H9 (cell line): ENCODE measurements around the gene C11orf65. TPM values are rescaled to one million over a fixed set of nuclear protein-coding genes. Genes with fewer than 3 reads are reported as not detected.

Source experiments
- DNase-seq: peaks from one replicate; pipeline ENCODE4 v3.0.0-alpha.2; 2017
- H2AFZ ChIP-seq: one replicate; pipeline ENCODE4 v1.6.1; 2013; ENCODE audit warnings: mild to moderate bottlenecking, low read length, control low read depth, moderate library complexity
- H2AK5ac ChIP-seq: 2 replicates; pipeline ENCODE4 v1.6.1; 2013; ENCODE audit warnings: low read length, control low read depth, mixed read lengths; ENCODE audit not compliant: insufficient read length
- H2BK120ac ChIP-seq: one replicate; pipeline ENCODE4 v1.6.1; 2013; ENCODE audit warnings: low read depth, mild to moderate bottlenecking, low read length, control low read depth, inconsistent platforms; ENCODE audit not compliant: poor library complexity, severe bottlenecking
- H2BK12ac ChIP-seq: 2 replicates; pipeline ENCODE4 v1.6.1; 2013; ENCODE audit warnings: low read length, control low read depth, mixed read lengths, low read depth; ENCODE audit not compliant: insufficient read length
- H2BK15ac ChIP-seq: 2 replicates; pipeline ENCODE4 v1.6.1; 2013; ENCODE audit warnings: low read depth, low read length, control low read depth
- H2BK20ac ChIP-seq: one replicate; pipeline ENCODE4 v1.6.1; 2013; ENCODE audit warnings: low read depth, mild to moderate bottlenecking, low read length, control low read depth, inconsistent platforms; ENCODE audit not compliant: poor library complexity, severe bottlenecking
- H2BK5ac ChIP-seq: 2 replicates; pipeline ENCODE4 v1.6.1; 2013; ENCODE audit warnings: low read length, control low read depth, mixed read lengths; ENCODE audit not compliant: insufficient read length
- H3K14ac ChIP-seq: 2 replicates; pipeline ENCODE4 v1.6.1; 2013; ENCODE audit warnings: low read length, control low read depth; ENCODE audit not compliant: insufficient read depth
- H3K18ac ChIP-seq: 2 replicates; pipeline ENCODE4 v1.6.1; 2013; ENCODE audit warnings: low read depth, mild to moderate bottlenecking, mixed read lengths, low read length, control low read depth; ENCODE audit not compliant: insufficient read length
- H3K23ac ChIP-seq: 2 replicates; pipeline ENCODE4 v1.6.1; 2013; ENCODE audit warnings: low read length, control low read depth, mixed read lengths, low read depth; ENCODE audit not compliant: insufficient read length
- H3K23me2 ChIP-seq: 2 replicates; pipeline ENCODE4 v1.6.1; 2013; ENCODE audit warnings: low read depth, mild to moderate bottlenecking, mixed read lengths, low read length, control low read depth; ENCODE audit not compliant: insufficient read length, poor library complexity, severe bottlenecking
- H3K27ac ChIP-seq: 2 replicates; pipeline ENCODE4 v1.5.1; 2013; ENCODE audit warnings: low read length, control low read depth, mixed read lengths, low read depth; ENCODE audit not compliant: insufficient read length
- H3K27me3 ChIP-seq: 2 replicates; pipeline ENCODE4 v1.6.1; 2013; ENCODE audit warnings: low read length, control low read depth, inconsistent platforms; ENCODE audit not compliant: insufficient read depth
- H3K4ac ChIP-seq: 2 replicates; pipeline ENCODE4 v1.6.1; 2013; ENCODE audit warnings: low read depth, mild to moderate bottlenecking, control low read depth, inconsistent platforms, low read length, moderate library complexity
- H3K4me1 ChIP-seq: 2 replicates; pipeline ENCODE4 v1.6.1; 2013; ENCODE audit warnings: low read length, control low read depth, inconsistent platforms; ENCODE audit not compliant: insufficient read depth
- H3K4me2 ChIP-seq: 2 replicates; pipeline ENCODE4 v1.6.1; 2013; ENCODE audit warnings: low read length, control low read depth, mixed read lengths; ENCODE audit not compliant: insufficient read length, insufficient read depth
- H3K56ac ChIP-seq: 2 replicates; pipeline ENCODE4 v1.6.1; 2013; ENCODE audit warnings: low read depth, mild to moderate bottlenecking, mixed read lengths, low read length, control low read depth; ENCODE audit not compliant: insufficient read length
- H3K79me1 ChIP-seq: 2 replicates; pipeline ENCODE4 v1.6.1; 2013; ENCODE audit warnings: low read depth, mild to moderate bottlenecking, moderate library complexity, low read length, control low read depth, inconsistent platforms; ENCODE audit not compliant: insufficient read depth, poor library complexity, severe bottlenecking
- H3K79me2 ChIP-seq: 2 replicates; pipeline ENCODE4 v1.6.1; 2013; ENCODE audit warnings: low read length, control low read depth, inconsistent platforms; ENCODE audit not compliant: insufficient read depth
- H3K9ac ChIP-seq: 2 replicates; pipeline ENCODE4 v1.6.1; 2013; ENCODE audit warnings: low read length, control low read depth, mixed read lengths; ENCODE audit not compliant: insufficient read length; ENCODE audit errors: extremely low read depth
- H3K9me3 ChIP-seq: one replicate; pipeline ENCODE4 v1.6.1; 2013; ENCODE audit warnings: low read depth, low read length, inconsistent platforms; ENCODE audit not compliant: control insufficient read depth
- H3T11ph ChIP-seq: one replicate; pipeline ENCODE4 v1.6.1; 2013; ENCODE audit warnings: mild to moderate bottlenecking, low read length, control low read depth, inconsistent platforms
- H4K20me1 ChIP-seq: one replicate; pipeline ENCODE4 v1.6.1; 2013; ENCODE audit not compliant: control insufficient read depth, insufficient read length, insufficient read depth
- H4K5ac ChIP-seq: 2 replicates; pipeline ENCODE4 v1.6.1; 2013; ENCODE audit warnings: low read depth, mild to moderate bottlenecking, mixed read lengths, low read length, control low read depth; ENCODE audit not compliant: insufficient read length
- H4K8ac ChIP-seq: replicated peaks from 2 replicates; pipeline ENCODE4 v1.6.1; 2013; ENCODE audit warnings: low read length, control low read depth, mixed read lengths, low read depth; ENCODE audit not compliant: insufficient read length
- H4K91ac ChIP-seq: 2 replicates; pipeline ENCODE4 v1.6.1; 2013; ENCODE audit warnings: low read depth, mild to moderate bottlenecking, moderate library complexity, mixed read lengths, low read length, control low read depth; ENCODE audit not compliant: insufficient read length
- H3K27ac Mint-ChIP-seq, 3 experiments: 2 replicates in 2 of 3; 3 replicates in 1 of 3; pipeline ENCODE4 v1.8.0; 2020 to 2021; ENCODE audit warnings: mixed read lengths in 3 of 3, mild to moderate bottlenecking in 1 of 3, moderate library complexity in 1 of 3
- H3K27me3 Mint-ChIP-seq: 2 replicates; pipeline ENCODE4 v1.8.0; 2021; ENCODE audit warnings: low read depth, mild to moderate bottlenecking, moderate library complexity, mixed read lengths
- H3K36me3 Mint-ChIP-seq, 3 experiments: 2 replicates in 2 of 3; 3 replicates in 1 of 3; pipeline ENCODE4 v1.8.0; 2020 to 2021; ENCODE audit warnings: low read depth in 3 of 3, mixed read lengths in 3 of 3; ENCODE audit not compliant: insufficient read depth in 1 of 3
- H3K4me1 Mint-ChIP-seq, 2 experiments: 2 replicates each; pipeline ENCODE4 v1.8.0; 2020; ENCODE audit warnings: mixed read lengths in 2 of 2
- H3K4me3 Mint-ChIP-seq, 2 experiments: 2 replicates in 1 of 2; 3 replicates in 1 of 2; pipeline ENCODE4 v1.8.0; 2020 to 2021; ENCODE audit warnings: mild to moderate bottlenecking in 2 of 2, mixed read lengths in 2 of 2, moderate library complexity in 1 of 2
- H3K9me3 Mint-ChIP-seq, 2 experiments: 2 replicates in 1 of 2; 3 replicates in 1 of 2; pipeline ENCODE4 v1.8.0; 2020; ENCODE audit warnings: mild to moderate bottlenecking in 2 of 2, mixed read lengths in 2 of 2, moderate library complexity in 1 of 2
- WGBS: extraction: QIAGEN DNeasy Blood & Tissue Kit; methylation state at CpG from one replicate; pipeline ENCODE4 v1.1.7; 2013; ENCODE audit warnings: missing lambda C conversion rate, low lambda C conversion rate, mixed read lengths; ENCODE audit not compliant: insufficient read length; ENCODE audit errors: extremely low coverage; 5-methylcytosine and 5-hydroxymethylcytosine counted together
- total RNA-seq: library from RNA; stranded (reverse); gene quantifications from 2 replicates; pipeline ENCODE4 v1.2.1, GENCODE V29; 2021
- TF ChIP-seq, protein P1 (sequence below): fragments of 200-600 bp; sonication (generic); conservative IDR thresholded peaks from 3 replicates; pipeline ENCODE4 v1.8.0; 2021; ENCODE audit warnings: antibody characterized with exemption, mild to moderate bottlenecking

The C11orf65 gene
- total RNA-seq, 1 experiment from 2014 or later: 0.55 TPM

DNA sequence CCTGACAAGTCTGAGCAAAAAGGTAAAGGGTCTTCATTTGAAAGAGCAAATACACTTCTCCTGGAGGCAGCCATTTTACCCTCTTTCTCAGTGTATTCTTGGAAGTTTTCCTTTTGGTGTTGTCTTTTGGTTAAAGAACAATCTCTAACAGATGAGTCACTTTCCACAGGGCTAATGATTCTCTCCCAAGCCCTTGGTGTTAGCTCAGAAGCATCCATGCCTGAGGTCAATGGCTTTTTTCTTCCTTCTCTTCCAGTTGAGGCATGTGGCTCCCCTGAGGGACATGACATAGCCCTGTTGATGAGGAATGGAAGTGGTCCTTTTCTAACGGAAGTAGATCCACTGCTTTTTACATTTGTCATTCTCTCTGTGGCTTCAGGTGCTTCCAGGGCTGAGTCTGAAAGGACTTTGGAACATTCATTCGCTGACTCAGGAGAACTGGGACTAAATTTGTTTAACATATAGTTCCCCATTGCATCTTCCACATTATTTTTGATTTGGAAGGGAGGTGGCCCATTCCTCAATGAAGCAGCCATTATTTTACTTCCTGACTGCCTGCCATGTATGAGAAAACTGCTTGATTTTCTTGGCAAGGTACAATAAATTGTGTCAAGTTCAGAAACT is 44.6 kb upstream of the C11orf65 start:
- no peak overlapping the region for H2BK20ac ChIP-seq
- Mint-ChIP-seq H3K36me3 (peaks cover 10 to 46% (median 17%) of the 10 kb centered on the region in 3 experiments; a peak in 6 of 7 replicates), H3K9me3 (peaks cover 2 to 3% of the 10 kb centered on the region in 2 experiments; a peak in 3 of 5 replicates), H3K27me3 (no peaks in the 10 kb centered on the region), H3K27ac (no peak overlapping the region), H3K4me1 (no peaks in the 10 kb centered on the region), H3K4me3 (no peak overlapping the region)
- H4K20me1 ChIP-seq: no peaks in the 10 kb centered on the region
- TF ChIP-seq, protein P1, sequence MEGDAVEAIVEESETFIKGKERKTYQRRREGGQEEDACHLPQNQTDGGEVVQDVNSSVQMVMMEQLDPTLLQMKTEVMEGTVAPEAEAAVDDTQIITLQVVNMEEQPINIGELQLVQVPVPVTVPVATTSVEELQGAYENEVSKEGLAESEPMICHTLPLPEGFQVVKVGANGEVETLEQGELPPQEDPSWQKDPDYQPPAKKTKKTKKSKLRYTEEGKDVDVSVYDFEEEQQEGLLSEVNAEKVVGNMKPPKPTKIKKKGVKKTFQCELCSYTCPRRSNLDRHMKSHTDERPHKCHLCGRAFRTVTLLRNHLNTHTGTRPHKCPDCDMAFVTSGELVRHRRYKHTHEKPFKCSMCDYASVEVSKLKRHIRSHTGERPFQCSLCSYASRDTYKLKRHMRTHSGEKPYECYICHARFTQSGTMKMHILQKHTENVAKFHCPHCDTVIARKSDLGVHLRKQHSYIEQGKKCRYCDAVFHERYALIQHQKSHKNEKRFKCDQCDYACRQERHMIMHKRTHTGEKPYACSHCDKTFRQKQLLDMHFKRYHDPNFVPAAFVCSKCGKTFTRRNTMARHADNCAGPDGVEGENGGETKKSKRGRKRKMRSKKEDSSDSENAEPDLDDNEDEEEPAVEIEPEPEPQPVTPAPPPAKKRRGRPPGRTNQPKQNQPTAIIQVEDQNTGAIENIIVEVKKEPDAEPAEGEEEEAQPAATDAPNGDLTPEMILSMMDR: no peak
- WGBS: no CpG with 5 or more reads among the region's 2 CpGs
- H3K79me2 ChIP-seq: no peaks in the 10 kb centered on the region
- H2BK5ac ChIP-seq: no peak overlapping the region
- H3K14ac ChIP-seq: no peak overlapping the region
- no peak overlapping the region for H2AK5ac ChIP-seq
- no peak overlapping the region for H2BK15ac ChIP-seq
- H3K27me3 ChIP-seq: no peaks in the 10 kb centered on the region
- H4K91ac ChIP-seq: no peak overlapping the region
- no peak for DNase-seq
- H3K79me1 ChIP-seq: no peaks in the 10 kb centered on the region
- H3K23ac ChIP-seq: no peak overlapping the region
- no peak overlapping the region for H4K5ac ChIP-seq
- no peak overlapping the region for H2BK12ac ChIP-seq
- H3T11ph ChIP-seq: no peak overlapping the region
- H3K18ac ChIP-seq: no peak overlapping the region
- H3K23me2 ChIP-seq: no peaks in the 10 kb centered on the region
- H3K4ac ChIP-seq: no peak overlapping the region
- H3K4me1 ChIP-seq: no peaks in the 10 kb centered on the region
- H3K56ac ChIP-seq: no peak overlapping the region
- no peak overlapping the region for H2BK120ac ChIP-seq
- H4K8ac ChIP-seq: no peak overlapping the region
- H3K27ac ChIP-seq: no peak overlapping the region
- H3K4me2 ChIP-seq: no peak overlapping the region
- H3K9ac ChIP-seq: no peak overlapping the region
- H3K9me3 ChIP-seq: peaks cover 10% of the 10 kb centered on the region
- no peak overlapping the region for H2AFZ ChIP-seq
